Spinal cord (tissue), 10 donors: ENCODE data around the gene HIPK2. TPM values are rescaled to one million over a fixed set of nuclear protein-coding genes. Genes with fewer than 3 reads are reported as not detected.
A peak's percentile ranks its signal among the peaks of the same experiment; 100 is the strongest.

Experiments
- DNase-seq, 6 donors: peaks; one replicate each; pipeline versions ENCODE4 v3.0.0 to v3.0.0-alpha.2; 2013 to 2015; ENCODE audit warnings: low spot score in 6 of 6, low read depth in 4 of 6
- H3K27ac ChIP-seq: one replicate; pipeline ENCODE4 v1.5.1; 2013; ENCODE audit warnings: low read depth, low read length, control low read depth
- H3K27me3 ChIP-seq: one replicate; pipeline ENCODE4 v1.6.1; 2013; ENCODE audit warnings: low read length; ENCODE audit not compliant: control insufficient read depth, insufficient read depth
- H3K36me3 ChIP-seq: one replicate; pipeline ENCODE4 v1.6.1; 2013; ENCODE audit warnings: low read length; ENCODE audit not compliant: control insufficient read depth, insufficient read depth
- H3K4me1 ChIP-seq: one replicate; pipeline ENCODE4 v1.6.1; 2013; ENCODE audit warnings: low read length; ENCODE audit not compliant: control insufficient read depth, insufficient read depth
- H3K4me3 ChIP-seq: one replicate; pipeline ENCODE4 v1.5.1; 2013; ENCODE audit warnings: low read depth, low read length, control low read depth
- H3K9me3 ChIP-seq: one replicate; pipeline ENCODE4 v1.6.1; 2013; ENCODE audit warnings: low read length; ENCODE audit not compliant: control insufficient read depth, insufficient read depth
- WGBS: methylation state at CpG from one replicate; pipeline ENCODE4 v1.1.5; 2013; ENCODE audit warnings: missing lambda C conversion rate; ENCODE audit not compliant: insufficient coverage; 5-methylcytosine and 5-hydroxymethylcytosine counted together
- polyA plus RNA-seq, 2 donors: library from polyadenylated mRNA; unstranded; fragments of 120-200 nt; gene quantifications; one replicate each; pipeline ENCODE4 v1.2.1, GENCODE V29; 2013; ENCODE audit not compliant: insufficient read length in 2 of 2
- total RNA-seq, 2 donors: library from RNA; depleted of rRNA in 1 of 2; stranded (reverse); fragments of 120-200 nt in 1 of 2; fragments of >200 nt in 1 of 2; gene quantifications; one replicate each; pipeline versions ENCODE4 v1.2.3 to v1.2.4, GENCODE V29; 2013 to 2014
- donor health status: healthy.

The HIPK2 gene
- total and polyA plus RNA-seq, 4 donors, result 52.6 to 142 (median 68.6) TPM

GRCh38 chr7:139682136-139683013 is 95.4 kb downstream of the HIPK2 start:
- WGBS, result 89% methylated on average over 6 of the region's 9 CpGs
- no peak for DNase-seq
- H3K27ac ChIP-seq, result no peak overlapping the region

GRCh38 chr7:139681812-139682135 is 96.0 kb downstream of the HIPK2 start:
- H3K36me3 ChIP-seq, result no peaks in the 10 kb centered on the region
- H3K9me3 ChIP-seq, result peaks cover 3% of the 10 kb centered on the region
- DNase-seq, result no peak
- no peak overlapping the region for H3K4me3 ChIP-seq
- no peaks in the 10 kb centered on the region for H3K27me3 ChIP-seq
- no peak overlapping the region for H3K27ac ChIP-seq
- WGBS, result 71% methylated on average over 4 of the region's 4 CpGs
- H3K4me1 ChIP-seq, result peaks cover 35% of the 10 kb centered on the region

More at GRCh38 chr7:139682136-139683013, 95.4 kb downstream of the HIPK2 start:
- Histone ChIP-seq H3K27me3 (no peaks in the 10 kb centered on the region), H3K9me3 (peaks cover 3% of the 10 kb centered on the region), H3K4me3 (no peak overlapping the region), H3K36me3 (no peaks in the 10 kb centered on the region), H3K4me1 (peaks cover 35% of the 10 kb centered on the region)

GRCh38 chr7:139681463-139681755 is 96.4 kb downstream of the HIPK2 start:
- WGBS, result 85% methylated on average over 6 of the region's 6 CpGs
- H3K4me1 ChIP-seq, result peaks cover 35% of the 10 kb centered on the region

GRCh38 chr7:139680676-139681462 is 96.9 kb downstream of the HIPK2 start:
- 70% methylated on average over 9 of the region's 11 CpGs for WGBS
- peak overlapping the region; percentile 44 for H3K27ac ChIP-seq
- peaks cover 2% of the 10 kb centered on the region for H3K9me3 ChIP-seq
- H3K36me3 ChIP-seq, result no peaks in the 10 kb centered on the region
- DNase-seq, result no peak
- no peaks in the 10 kb centered on the region for H3K27me3 ChIP-seq
- H3K4me3 ChIP-seq, result no peak overlapping the region
- peaks cover 35% of the 10 kb centered on the region for H3K4me1 ChIP-seq

More at GRCh38 chr7:139681463-139681755, 96.4 kb downstream of the HIPK2 start:
- Histone ChIP-seq H3K36me3 (no peaks in the 10 kb centered on the region), H3K27me3 (no peaks in the 10 kb centered on the region), H3K9me3 (peaks cover 3% of the 10 kb centered on the region), H3K27ac (no peak overlapping the region), H3K4me3 (no peak overlapping the region)
- no peak for DNase-seq

- H3K36me3 ChIP-seq, result peaks cover 4% of the 10 kb centered on the region
- no peaks in the 10 kb centered on the region for H3K27me3 ChIP-seq
- H3K9me3 ChIP-seq, result no peaks in the 10 kb centered on the region
- no peak for DNase-seq
- no peak overlapping the region for H3K4me3 ChIP-seq
- peak overlapping the region; percentile 44 for H3K27ac ChIP-seq
- WGBS, result 45% methylated on average over 6 of the region's 13 CpGs
- H3K4me1 ChIP-seq, result peaks cover 35% of the 10 kb centered on the region
These were observed 97.8 kb downstream of the HIPK2 start for GRCh38 chr7:139679731-139680594.

- H3K36me3 ChIP-seq, result peaks cover 4% of the 10 kb centered on the region
- peaks cover 22% of the 10 kb centered on the region for H3K4me1 ChIP-seq
- WGBS, result no CpG with 5 or more reads among the region's 2 CpGs
- H3K4me3 ChIP-seq, result no peak overlapping the region
- no peaks in the 10 kb centered on the region for H3K9me3 ChIP-seq
- DNase-seq, result no peak
- H3K27ac ChIP-seq, result no peak overlapping the region
- no peaks in the 10 kb centered on the region for H3K27me3 ChIP-seq
These were observed 101.4 kb downstream of the HIPK2 start for GRCh38 chr7:139676390-139676789.

- peak in 1 of 6 donors; percentile 46 for DNase-seq
- H3K4me1 ChIP-seq, result peaks cover 12% of the 10 kb centered on the region
- H3K4me3 ChIP-seq, result no peak overlapping the region
- peak overlapping the region; percentile 33 for H3K27ac ChIP-seq
- peaks cover 4% of the 10 kb centered on the region for H3K36me3 ChIP-seq
- H3K9me3 ChIP-seq, result no peaks in the 10 kb centered on the region
- WGBS, result 66% methylated on average over 9 of the region's 12 CpGs
- H3K27me3 ChIP-seq, result no peaks in the 10 kb centered on the region
These were observed 102.4 kb downstream of the HIPK2 start for GRCh38 chr7:139675127-139676125.

GRCh38 chr7:139674752-139675126 is 103.1 kb downstream of the HIPK2 start:
- Histone ChIP-seq H3K36me3 (peaks cover 4% of the 10 kb centered on the region), H3K27me3 (no peaks in the 10 kb centered on the region), H3K4me3 (no peak overlapping the region), H3K9me3 (no peaks in the 10 kb centered on the region), H3K4me1 (peaks cover 5% of the 10 kb centered on the region), H3K27ac (no peak overlapping the region)
- DNase-seq, result no peak
- WGBS, result 94% methylated on average over 3 of the region's 8 CpGs
